Inflammatory macrophage treated with lipopolysaccharide for 4 hours (primary cell): ENCODE results near the gene WIZ.
"Not testable (repeated sequence)": the region's sequence is repeated elsewhere in the genome, so short reads cannot be mapped to it uniquely, and the experiment has no call there.

Experiments
- DNase-seq: peaks from one replicate; pipeline ENCODE4 v3.0.0-alpha.2; 2020

WIZ gene

GRCh38 chr19:15402411-15403150, 47.2 kb downstream of the WIZ start:
- no peak for DNase-seq

GRCh38 chr19:15401397-15401710, 48.4 kb downstream of the WIZ start:
- DNase-seq: no peak

GRCh38 chr19:15400521-15401396, 49.0 kb downstream of the WIZ start:
- no peak for DNase-seq

GRCh38 chr19:15399635-15400034, 50.1 kb downstream of the WIZ start:
- no peak for DNase-seq

GRCh38 chr19:15399234-15399515, 50.6 kb downstream of the WIZ start:
- no peak for DNase-seq

GRCh38 chr19:15398501-15399233, 51.1 kb downstream of the WIZ start:
- DNase-seq: no peak

GRCh38 chr19:15397782-15398181, 52.0 kb downstream of the WIZ start:
- no peak for DNase-seq

- DNase-seq: no peak
Observed at GRCh38 chr19:15397236-15397635, 52.5 kb downstream of the WIZ start.

- DNase-seq: no peak
Observed at GRCh38 chr19:15396436-15396835, 53.3 kb downstream of the WIZ start.

- DNase-seq: not testable (repeated sequence)
Observed at GRCh38 chr19:15395251-15395650, 54.5 kb downstream of the WIZ start.

GRCh38 chr19:15394426-15394825, 55.3 kb downstream of the WIZ start:
- no peak for DNase-seq

GRCh38 chr19:15393963-15394362, 55.8 kb downstream of the WIZ start:
- no peak for DNase-seq

- DNase-seq: no peak
Observed at GRCh38 chr19:15390814-15391213, 58.9 kb downstream of the WIZ start.

- no peak for DNase-seq
Observed at GRCh38 chr19:15381864-15382263, 67.9 kb downstream of the WIZ start.

- DNase-seq: no peak
Observed at GRCh38 chr19:15381429-15381828, 68.3 kb downstream of the WIZ start.

- DNase-seq: no peak
Observed at GRCh38 chr19:15379999-15380647, 69.6 kb downstream of the WIZ start.

- DNase-seq: peak; percentile 99
Observed at GRCh38 chr19:15379083-15379998, 70.4 kb downstream of the WIZ start, which contains the start of gene AKAP8. TSS of gene AKAP8 (minus strand) at chr19:15379787. CDS start at chr19:15379731, 56 bp downstream.

- peak; percentile 58 for DNase-seq
Observed at GRCh38 chr19:15378534-15379082, 71.1 kb downstream of the WIZ start.

GRCh38 chr19:15374796-15375440, 74.8 kb downstream of the WIZ start:
- no peak for DNase-seq

GRCh38 chr19:15374105-15374651, 75.6 kb downstream of the WIZ start:
- DNase-seq: no peak

- no peak for DNase-seq
Observed at GRCh38 chr19:15373644-15374043, 76.1 kb downstream of the WIZ start.
